G401 (cell line): ENCODE data around the gene FAM168B. TPM values are rescaled to one million over a fixed set of nuclear protein-coding genes. Genes with fewer than 3 reads are reported as not detected.
A peak's percentile ranks its signal among the peaks of the same experiment; 100 is the strongest.

Experiments
- DNase-seq: peaks from one replicate; pipeline ENCODE4 v3.0.0-alpha.2; 2015; ENCODE audit warnings: low spot score
- in situ Hi-C: cut with HindIII; loops from 2 replicates; pipeline ENCODE4 v1.10.0; 2016; ENCODE audit warnings: low sequenced_read_pairs, mixed read lengths
- total RNA-seq: library from RNA; depleted of rRNA; stranded (reverse); fragments of >200 nt; shearing (Covaris generic); gene quantifications from 2 replicates; pipeline ENCODE4 v1.2.3, GENCODE V29; 2014

Gene FAM168B
- total RNA-seq, 1 experiment from 2014 or later, result 92.2 TPM

DNA sequence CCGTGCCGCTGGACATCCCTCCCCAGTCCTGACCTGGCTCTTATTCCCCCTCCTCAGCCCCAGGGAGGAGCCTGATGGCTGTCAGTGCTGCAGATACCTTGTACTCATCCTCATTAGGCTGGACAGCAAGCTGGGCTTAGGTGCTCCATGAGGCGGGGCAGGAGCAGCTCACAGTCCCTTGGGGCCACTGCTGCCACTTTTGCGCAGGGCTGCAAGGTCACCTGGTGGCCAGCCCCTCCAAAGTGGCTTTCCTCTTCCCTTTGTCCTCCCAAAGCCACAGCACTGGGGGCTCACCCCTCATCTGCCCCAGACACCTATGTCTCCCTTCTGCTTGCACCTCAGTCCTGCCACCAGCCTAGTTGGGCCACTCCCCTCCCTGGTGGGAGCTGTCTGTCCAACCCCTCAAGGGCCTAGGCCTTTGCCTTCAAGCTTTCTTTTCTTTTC lies 60.8 kb downstream of the FAM168B start:
- no peak for DNase-seq
- in situ Hi-C loops, result no loop called here

DNA sequence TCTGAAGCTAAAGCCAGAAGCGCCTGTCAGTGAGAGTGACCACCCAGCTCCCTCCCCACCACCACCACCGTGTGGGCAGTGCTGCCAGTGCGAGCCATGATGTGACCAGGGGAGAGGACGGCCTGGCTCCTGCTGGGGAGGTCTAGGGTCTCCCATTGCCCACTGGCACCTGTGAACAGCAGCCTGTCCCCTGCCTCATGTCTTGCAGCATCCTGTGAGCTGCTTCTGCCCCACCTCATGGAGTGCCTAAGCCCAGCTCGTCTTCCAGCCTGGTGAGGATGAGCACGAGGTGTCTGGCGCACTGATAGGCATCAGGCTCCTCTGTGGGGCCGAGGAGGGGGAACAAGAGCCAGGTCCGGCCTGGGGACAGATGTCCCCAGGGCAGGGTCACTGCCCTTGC lies 61.4 kb downstream of the FAM168B start:
- in situ Hi-C loops, result no loop called here
- DNase-seq, result no peak

DNA sequence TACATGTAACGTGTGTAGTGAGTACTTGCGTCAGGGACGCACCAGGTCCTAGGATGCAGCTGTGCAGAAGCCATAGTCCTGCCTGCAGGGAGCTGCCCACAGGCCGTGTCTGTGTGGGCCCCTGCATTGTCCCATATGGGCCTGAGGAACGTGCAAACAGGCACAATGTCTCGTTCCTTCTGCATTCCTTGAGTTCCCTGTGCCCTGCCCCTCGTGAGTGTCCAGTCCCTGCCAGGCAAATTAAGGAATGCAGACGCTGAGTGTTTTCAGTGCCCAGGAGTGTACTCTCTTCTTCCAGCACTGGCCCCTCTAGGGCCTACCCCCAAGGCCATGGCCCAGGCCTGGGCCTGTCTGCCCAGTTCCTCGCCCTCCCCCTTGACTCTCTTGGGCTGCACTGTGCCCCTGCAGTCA lies 61.8 kb downstream of the FAM168B start:
- DNase-seq, result no peak
- in situ Hi-C loops, result no loop called here

DNA sequence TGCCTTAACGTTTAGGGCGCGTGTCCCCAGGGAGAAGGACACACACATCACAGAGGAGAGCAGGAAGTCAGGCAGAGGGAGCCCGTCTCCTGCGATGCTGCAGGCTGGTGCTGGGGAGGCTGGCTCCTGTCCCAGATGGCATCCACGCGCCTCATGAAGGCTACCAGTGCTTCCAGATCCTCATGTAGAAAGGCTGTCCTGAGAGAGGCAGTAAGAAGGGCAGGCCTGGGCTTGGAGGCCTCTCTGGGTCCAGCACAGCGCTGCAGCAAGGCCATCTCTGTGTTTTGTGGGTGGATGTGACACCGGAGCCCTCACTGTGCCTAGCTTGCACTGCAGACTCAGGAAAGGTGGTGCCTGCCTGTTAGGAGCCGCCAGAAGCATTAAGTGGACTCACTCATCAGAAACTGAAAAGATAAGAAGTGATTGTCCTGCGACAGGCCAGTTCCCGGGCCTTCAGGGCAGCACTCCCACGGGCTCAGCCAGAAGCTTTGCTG lies 62.7 kb downstream of the FAM168B start:
- peak; percentile 49 for DNase-seq
- in situ Hi-C loops, result no loop called here

DNA sequence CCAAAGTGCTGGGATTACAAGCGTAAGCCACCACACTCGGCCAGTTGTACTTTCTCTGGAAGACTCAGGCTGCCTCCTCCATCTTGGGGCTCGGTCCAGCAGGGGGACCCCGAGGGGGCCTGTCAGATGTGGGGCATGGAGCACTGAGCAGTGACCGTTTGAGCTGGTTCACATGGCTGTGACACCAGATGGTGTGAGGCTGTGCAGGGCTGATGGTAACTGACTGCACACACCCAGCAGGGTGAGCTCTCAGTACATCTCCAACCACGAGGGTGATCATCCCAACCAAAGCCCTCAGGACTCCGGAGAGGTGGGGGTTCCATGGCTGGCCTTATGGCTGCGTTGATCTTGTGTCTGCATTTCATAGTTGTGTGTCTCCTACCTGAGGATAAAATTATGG lies 63.4 kb downstream of the FAM168B start:
- in situ Hi-C loops, result no loop called here
- DNase-seq, result no peak

DNA sequence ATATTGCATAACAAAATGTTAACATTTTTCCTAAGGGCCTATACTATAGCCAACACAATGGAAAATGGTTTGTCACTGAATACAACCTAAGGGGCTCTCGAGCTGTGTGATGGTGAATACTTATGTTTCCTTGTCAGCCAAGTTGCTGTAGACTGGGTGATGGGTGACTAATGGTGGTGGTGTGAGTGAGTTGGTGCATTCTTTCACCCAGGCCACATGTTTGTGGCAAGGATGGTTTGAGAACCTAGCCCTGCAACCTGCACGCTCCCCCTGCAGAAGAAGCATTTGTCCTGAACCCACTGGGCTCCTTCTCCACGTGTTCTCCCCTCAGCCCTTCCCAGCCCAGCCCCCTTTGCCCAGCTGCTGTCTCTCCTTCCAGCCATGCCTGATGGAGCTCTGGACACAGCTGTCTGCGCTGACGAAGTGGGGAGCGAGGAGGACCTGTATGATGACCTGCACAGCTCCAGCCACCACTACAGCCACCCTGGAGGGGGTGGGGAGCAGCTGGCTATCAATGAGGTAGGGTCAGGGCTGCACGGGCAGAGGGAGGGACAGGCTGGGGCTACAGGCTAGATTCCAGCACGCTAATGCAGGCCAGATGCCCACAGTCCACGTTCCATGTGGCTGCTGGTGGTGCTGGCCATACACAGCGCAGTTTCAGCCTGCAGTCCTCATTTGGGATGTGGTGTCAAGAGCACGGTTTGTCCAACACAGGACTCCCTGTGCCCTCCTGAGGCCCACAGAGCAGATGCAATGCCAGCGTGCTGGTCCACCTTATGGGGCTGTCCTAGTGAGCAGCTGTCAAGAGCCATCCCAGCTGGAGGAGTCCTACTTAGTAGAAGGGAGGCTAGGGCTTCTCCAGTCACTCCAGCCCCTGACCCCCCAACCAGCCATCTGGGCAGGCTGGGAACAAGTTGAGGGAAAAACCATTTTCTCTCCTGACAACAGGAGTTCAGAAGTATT lies 65.4 kb downstream of the FAM168B start:
- DNase-seq, result no peak
- in situ Hi-C loops, result no loop called here

DNA sequence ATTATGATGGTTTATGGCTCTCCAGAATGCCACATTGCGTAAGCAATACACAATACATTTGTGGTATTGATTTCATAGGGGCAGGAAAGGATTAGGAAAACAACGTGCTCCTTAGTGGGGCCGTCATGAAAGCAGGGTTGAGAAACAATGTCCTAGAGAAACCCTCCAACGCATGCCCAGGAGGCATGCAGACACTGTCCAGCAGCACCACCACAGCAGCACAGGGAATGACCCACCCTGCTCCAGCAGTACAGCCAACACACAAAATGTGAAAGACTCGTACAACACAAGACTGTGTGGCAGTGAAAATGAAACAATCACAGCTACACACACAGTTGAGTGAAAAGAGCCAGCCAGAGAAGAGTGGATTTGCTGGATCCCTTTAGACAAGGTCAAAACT lies 66.3 kb downstream of the FAM168B start:
- in situ Hi-C loops, result no loop called here
- DNase-seq, result no peak

DNA sequence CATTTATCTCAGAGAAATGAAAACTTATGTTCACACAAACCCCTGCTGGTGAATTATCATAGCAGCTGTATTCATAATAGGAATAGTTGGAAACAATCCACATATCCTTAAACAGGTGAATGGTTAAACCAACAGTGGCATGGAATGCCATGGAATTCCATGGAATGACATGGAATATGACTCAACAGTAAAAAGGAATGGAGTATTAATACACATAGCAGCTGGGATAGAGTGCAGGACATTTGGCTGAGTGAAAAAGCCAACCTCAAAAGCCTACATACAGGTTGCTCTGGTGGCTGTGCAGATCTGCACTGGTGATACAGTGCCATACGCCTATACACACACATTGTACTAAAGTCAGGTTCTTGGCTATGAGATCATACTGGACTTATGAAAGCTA lies 69.5 kb downstream of the FAM168B start:
- DNase-seq, result no peak
- in situ Hi-C loops, result no loop called here

DNA sequence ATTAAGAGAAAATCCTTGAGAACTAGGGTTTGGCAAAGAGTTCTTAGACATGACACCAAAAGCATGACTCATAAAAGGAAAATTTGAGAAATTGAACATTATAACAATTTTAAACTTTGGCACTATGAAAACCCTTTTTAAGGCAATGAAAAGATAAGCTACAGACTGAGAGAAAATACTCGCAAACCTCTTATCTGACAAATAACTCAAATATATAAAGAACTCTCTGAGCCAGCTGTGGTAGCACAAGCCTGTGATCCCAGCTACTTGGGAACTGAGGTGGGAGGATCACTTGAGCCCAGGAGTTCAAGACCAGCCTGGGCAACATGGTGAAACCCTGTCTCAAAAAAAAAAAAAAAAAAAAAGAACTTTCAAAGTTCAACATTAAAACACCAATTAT lies 70.5 kb downstream of the FAM168B start:
- no peak for DNase-seq
- in situ Hi-C loops, result no loop called here

DNA sequence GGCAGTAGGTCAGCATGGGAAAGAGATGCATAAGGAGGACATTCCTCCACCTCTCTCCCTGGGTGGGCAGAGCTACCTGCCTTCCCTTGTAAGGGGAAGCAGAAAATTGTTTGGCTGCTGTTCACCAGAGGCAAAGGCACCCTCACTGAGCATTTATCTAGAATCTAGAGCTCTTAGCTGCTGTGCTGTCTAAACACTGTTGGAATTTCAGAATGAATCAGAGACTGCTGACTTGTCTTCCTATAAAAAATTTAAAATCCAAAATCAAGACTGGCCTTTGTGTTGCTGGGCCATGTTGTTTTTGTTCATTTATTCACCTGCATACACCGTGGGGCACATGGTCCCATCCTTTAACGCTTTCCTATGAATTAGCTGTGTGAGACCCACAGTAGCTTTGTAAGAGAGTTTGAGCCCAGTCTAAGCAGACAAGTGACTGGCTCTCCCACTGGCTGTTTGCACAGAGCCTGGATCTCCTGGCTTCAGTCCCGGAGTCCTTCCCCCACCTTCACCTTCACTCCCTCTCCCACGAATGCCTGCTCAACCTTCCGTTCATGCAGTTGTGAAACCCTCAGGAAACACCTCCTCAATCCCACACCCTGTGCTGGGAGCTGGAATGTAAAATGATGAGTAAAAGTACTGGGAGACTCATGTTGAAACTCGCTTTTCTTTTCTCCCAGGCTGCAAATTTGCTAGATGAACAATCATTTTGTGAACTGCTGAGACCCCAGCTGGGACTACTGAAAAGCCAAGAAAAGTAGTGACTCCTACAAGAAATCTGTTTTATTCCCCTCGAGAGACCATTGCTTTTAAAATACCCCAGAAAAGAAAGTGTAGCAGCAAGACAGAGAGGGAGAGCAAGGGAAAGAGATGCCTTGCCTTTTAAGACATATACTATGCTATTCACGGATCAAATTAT lies 76.2 kb downstream of the FAM168B start:
- in situ Hi-C loops, result no loop called here
- no peak for DNase-seq

DNA sequence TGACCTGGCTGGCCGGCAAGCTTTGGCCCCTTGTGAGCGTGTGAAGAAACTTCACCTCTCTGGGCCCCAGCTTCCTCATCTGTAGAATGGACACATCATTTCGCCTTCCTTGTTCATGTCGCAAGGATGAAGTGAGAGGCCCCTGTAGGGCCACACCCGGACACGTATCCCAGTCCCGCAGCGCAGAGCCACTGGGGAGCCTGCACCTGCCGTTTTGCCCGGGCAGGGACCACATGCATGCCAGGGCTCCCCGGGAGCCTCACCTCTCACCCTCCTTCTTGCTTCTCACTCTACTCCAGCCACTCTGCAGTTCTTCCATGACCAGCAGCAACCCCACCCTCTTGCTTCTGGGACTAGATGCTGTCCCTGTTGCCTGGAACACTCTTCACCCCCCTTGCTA lies 77.5 kb downstream of the FAM168B start:
- in situ Hi-C loops, result no loop called here
- no peak for DNase-seq

DNA sequence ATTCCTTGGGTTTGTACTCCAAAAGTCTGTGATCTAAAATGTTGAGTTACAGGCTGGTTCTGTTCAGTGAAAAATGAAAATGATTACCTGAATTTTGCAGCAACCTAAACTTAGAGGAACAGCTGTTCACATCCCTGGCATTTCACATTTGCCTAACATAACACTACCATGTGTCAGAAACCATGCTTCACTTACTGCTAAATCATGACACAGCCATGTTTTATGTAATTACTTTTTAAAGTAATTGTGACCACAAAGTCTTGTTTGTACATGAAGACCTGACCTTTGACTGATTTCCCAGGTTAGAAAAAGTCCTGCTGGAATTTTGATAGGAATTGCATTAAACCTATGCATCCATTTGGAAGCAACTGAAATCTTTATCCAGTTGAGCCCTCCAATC lies 79.1 kb downstream of the FAM168B start:
- DNase-seq, result no peak
- in situ Hi-C loops, result no loop called here

DNA sequence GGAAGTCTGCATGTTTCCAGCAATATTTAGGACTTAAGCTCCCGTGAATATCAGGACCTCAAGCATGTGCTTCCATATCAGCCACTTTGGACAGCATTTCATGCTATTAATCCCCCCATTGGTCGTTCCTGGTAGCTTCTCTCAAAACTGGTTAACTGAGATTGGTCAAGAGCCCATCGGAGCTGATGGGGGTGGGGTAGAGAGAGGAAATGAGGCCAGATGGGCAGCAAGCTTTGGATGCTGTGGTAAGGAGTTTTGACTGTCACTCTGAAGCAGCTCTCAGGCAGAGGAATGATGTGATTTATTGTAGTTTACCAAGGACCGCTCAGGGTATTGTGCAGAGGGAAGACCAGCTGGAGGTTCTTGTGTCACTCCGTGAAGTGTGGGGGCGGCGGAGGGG lies 81.8 kb downstream of the FAM168B start:
- peak; percentile 66 for DNase-seq
- in situ Hi-C loops, result no loop called here

DNA sequence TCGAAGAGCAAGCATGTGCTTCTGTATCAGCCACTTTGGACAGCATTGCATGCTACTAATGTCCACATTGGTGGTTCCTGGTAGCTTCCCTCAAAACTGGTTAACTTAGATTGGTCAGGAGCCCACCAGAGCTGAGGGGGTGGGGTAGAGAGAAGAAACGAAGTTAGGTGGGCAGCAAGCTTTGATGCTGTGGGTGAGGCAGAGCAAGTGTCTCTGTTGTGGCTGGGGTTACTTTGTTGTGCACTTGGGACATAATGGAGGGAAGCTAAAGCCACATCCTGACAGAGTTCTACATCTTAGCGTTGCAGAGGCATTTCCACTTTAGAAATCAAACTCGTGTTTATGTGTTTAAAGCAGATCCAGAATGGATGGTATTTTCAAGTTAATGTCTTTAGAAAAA lies 82.7 kb downstream of the FAM168B start:
- in situ Hi-C loops, result no loop called here

DNA sequence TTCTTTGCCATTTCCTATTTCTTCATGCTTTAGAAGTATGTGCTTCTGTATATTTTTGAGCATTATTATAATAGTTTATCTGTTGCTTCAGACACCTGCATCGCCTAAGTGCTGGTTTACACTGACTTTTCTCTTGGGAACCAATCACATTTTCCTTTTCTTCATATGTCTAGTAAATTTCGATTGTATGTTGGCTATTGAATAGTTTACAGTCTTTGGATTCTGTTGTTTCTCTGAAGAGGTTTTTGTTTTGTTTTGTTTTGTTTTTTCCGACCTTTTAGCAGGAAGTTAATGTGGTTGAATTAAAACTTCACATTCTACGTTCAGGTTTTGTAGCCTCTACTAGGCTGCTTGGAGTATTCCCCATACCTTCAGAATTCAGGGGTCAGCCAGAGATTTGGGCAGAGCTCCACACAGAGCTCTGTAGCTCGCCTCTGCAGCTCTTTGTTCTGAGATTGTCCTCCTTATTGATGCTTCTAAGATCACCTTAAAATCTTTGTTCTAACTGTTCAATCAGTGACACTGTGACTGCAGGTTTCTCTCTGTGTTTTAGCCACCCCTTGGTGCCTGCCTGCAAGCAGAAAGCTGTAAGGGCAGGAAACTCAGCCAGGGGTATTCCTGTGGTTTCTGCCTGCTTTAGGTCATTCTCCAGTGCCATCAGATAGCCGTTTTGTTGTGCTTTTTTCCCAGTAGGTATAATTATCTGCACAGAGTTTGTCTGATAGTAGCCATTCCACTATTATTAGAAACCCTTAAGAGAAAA lies 83.4 kb downstream of the FAM168B start:
- no peak for DNase-seq
- in situ Hi-C loops, result no loop called here

More for the DNA sequence above, 82.7 kb downstream of the FAM168B start:
- no peak for DNase-seq

DNA sequence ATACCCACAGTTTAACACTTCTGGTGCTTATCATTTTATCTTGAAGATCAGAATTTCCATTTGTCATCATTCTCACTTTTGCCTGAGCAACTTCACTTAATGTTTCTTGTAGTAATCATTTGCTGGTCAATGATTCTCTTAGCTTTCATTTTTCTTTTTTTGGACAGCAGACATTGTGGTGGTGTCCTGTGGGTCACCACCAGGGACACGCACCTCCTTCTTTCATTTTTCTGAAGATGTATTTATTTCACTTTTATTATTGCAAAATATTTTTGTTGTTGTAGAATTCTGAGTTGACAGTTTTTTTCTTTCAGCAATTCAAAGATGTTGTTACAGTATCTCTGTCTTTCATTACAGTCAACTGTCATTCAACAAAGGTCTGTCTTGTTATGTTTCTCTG lies 84.3 kb downstream of the FAM168B start:
- no peak for DNase-seq
- in situ Hi-C loops, result no loop called here

DNA sequence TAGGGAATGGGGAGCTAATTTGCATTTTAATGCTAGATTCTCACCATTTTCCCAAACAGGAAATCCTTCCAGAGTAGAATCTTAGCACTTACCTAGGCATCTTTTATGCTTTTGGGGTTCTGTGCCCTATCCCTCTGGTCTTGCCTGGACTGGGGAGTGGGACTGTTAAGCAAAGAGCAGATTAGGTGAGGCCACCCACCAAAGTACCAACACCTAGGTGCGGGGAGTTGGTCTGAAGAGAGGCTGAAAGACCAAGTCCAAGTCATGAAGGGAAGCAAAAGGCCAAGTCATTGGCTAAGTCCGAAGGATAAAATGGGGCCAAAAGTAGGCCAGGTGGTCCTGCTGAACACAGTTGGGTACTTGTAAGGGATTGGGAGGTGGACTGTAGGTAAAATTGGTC lies 86.7 kb downstream of the FAM168B start:
- DNase-seq, result no peak
- in situ Hi-C loops, result no loop called here

DNA sequence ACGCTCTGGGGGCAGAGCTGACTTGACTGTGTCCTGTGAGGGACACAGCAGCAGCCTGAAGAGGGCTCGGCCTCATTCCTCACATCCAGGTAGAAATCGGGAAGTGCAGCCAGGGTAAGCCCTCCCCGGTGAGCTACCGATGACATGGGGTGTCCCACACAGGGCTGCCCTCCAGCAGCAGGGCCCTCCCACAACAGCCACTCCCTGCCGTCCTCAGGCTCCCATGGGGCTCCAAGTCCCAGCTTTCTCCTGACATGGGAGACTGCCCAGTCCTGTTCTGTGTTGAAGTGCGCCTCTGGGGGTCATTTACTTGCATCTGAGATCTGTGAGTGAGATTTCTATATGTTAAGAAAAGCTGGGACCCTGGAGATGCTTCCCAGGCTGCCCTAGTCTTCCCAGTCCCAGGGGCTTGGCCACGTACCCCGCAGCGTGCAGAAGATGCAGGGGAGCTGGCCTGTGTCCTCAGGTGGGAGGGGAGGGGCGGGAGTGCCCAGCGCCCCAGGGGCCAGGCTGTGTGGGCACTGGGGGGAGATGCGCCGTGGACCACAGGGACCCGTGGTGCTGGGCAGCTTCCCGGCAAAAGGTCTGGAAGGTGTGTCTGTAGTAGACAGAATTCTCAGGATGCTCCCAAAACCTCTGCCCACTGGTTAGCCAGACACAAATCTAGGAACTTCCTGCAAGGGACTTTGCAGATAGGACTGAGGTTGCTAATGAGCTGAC lies 87.9 kb downstream of the FAM168B start:
- no peak for DNase-seq
- in situ Hi-C loops, result no loop called here
